Activated CD8-positive, alpha-beta T cell treated with anti-CD3 and anti-CD28 coated beads for 36 hours (primary cell): ENCODE data around the gene AGPAT3. TPM values are rescaled to one million over a fixed set of nuclear protein-coding genes. Genes with fewer than 3 reads are reported as not detected.

Source experiments
- ATAC-seq: fragments of 200-7000 bp; cut with Tn5 transposase; one replicate; pipeline ENCODE4 v1.10.0; 2021; ENCODE audit warnings: mild to moderate bottlenecking, moderate library complexity
- CTCF ChIA-PET: fragments of 350-600 bp; sonication (Branson Sonifier 250); formaldehyde crosslinking; loops from one replicate; lab custom pipeline; 2021; ENCODE audit warnings: antibody characterized with exemption; lab: Charles Lee
- POLR2A ChIA-PET: fragments of 350-600 bp; sonication (Branson Sonifier 250); formaldehyde crosslinking; loops from one replicate; lab custom pipeline; 2021; ENCODE audit warnings: antibody characterized with exemption; lab: Charles Lee
- DNase-seq: peaks from one replicate; pipeline ENCODE4 v3.0.0-alpha.2; 2020
- H3K27ac Mint-ChIP-seq: one replicate; pipeline ENCODE4 v1.8.0; 2021; ENCODE audit warnings: mild to moderate bottlenecking, mixed read lengths
- H3K27me3 Mint-ChIP-seq: one replicate; pipeline ENCODE4 v1.8.0; 2021; ENCODE audit warnings: mixed read lengths
- H3K36me3 Mint-ChIP-seq: one replicate; pipeline ENCODE4 v1.8.0; 2021; ENCODE audit warnings: low read depth, mixed read lengths
- H3K4me1 Mint-ChIP-seq: one replicate; pipeline ENCODE4 v1.8.0; 2021; ENCODE audit warnings: low read depth, mixed read lengths
- H3K4me3 Mint-ChIP-seq: one replicate; pipeline ENCODE4 v1.8.0; 2021; ENCODE audit warnings: mild to moderate bottlenecking, moderate library complexity, mixed read lengths
- H3K9me3 Mint-ChIP-seq: one replicate; pipeline ENCODE4 v1.8.0; 2021; ENCODE audit warnings: mixed read lengths
- CTCF ChIP-seq: fragments of 200-600 bp; IDR thresholded peaks from one replicate; pipeline ENCODE4 v1.8.0; 2022; ENCODE audit warnings: antibody characterized with exemption, mild to moderate bottlenecking
- intact Hi-C: fragments of 100-400 bp; cut with micrococcal nuclease; formaldehyde crosslinking; loops from one replicate; pipeline ENCODE4 v1.10.0; 2022
- total RNA-seq, 2 experiments: library from RNA; stranded (reverse); gene quantifications; one replicate each; pipeline ENCODE4 v1.2.3, GENCODE V29; 2021

AGPAT3 gene
- total RNA-seq, 2 experiments from 2014 or later, result 59.3 to 62.2 TPM

GRCh38 chr21:43935711-43936110, 70.7 kb downstream of the AGPAT3 start:
- intact Hi-C loops, result loop anchor here (10.0 kb wide), 1 partner anchor 121 kb away; no protein-coding TSS in a partner anchor
- Mint-ChIP-seq H3K36me3 (peaks cover 7% of the 10 kb centered on the region), H3K27ac (no peak overlapping the region), H3K9me3 (no peaks in the 10 kb centered on the region), H3K27me3 (no peaks in the 10 kb centered on the region), H3K4me3 (no peak overlapping the region), H3K4me1 (peaks cover 18% of the 10 kb centered on the region)
- POLR2A ChIA-PET, result interaction anchor here (0.6 to 1.1 kb wide), 3 partner anchors 14 to 105 kb away, joined by 3 to 5 read pairs (median 3); no protein-coding TSS in a partner anchor
- no peak for ATAC-seq
- no peak for TF ChIP-seq CTCF
- CTCF ChIA-PET, result interaction anchor here (0.9 to 4.5 kb wide), 3 partner anchors 8 to 126 kb away, joined by 3 to 32 read pairs (median 3); no protein-coding TSS in a partner anchor
- DNase-seq, result no peak

GRCh38 chr21:43936247-43936967, 71.4 kb downstream of the AGPAT3 start:
- Mint-ChIP-seq H3K4me1 (peaks cover 18% of the 10 kb centered on the region), H3K4me3 (no peak overlapping the region), H3K27ac (no peak overlapping the region), H3K36me3 (peaks cover 7% of the 10 kb centered on the region), H3K27me3 (no peaks in the 10 kb centered on the region), H3K9me3 (no peaks in the 10 kb centered on the region)
- TF ChIP-seq CTCF, result no peak
- ATAC-seq (no peak), DNase-seq (no peak)
- ChIA-PET CTCF (interaction anchor here (1.1 to 6.3 kb wide), 4 partner anchors 8 to 125 kb away, joined by 3 to 36 read pairs (median 19); no protein-coding TSS in a partner anchor), POLR2A (interaction anchor here (0.7 to 1.1 kb wide), 4 partner anchors 11 to 70 kb away, joined by 3 to 4 read pairs (median 3); no protein-coding TSS in a partner anchor)
- intact Hi-C loops, result loop anchor here (10.0 kb wide), 1 partner anchor 122 kb away; no protein-coding TSS in a partner anchor

- peaks cover 7% of the 10 kb centered on the region for H3K36me3 Mint-ChIP-seq
- intact Hi-C loops, result loop anchor here (10.0 kb wide), 1 partner anchor 122 kb away; no protein-coding TSS in a partner anchor
- no peak for DNase-seq
- ATAC-seq, result no peak
- no peak overlapping the region for H3K4me3 Mint-ChIP-seq
- H3K27me3 Mint-ChIP-seq, result no peaks in the 10 kb centered on the region
- TF ChIP-seq CTCF, result no peak
- H3K9me3 Mint-ChIP-seq, result no peaks in the 10 kb centered on the region
- CTCF ChIA-PET, result interaction anchor here (0.6 to 6.3 kb wide), 12 partner anchors 9 to 500 kb away, joined by 3 to 36 read pairs (median 7); no protein-coding TSS in a partner anchor
- H3K4me1 Mint-ChIP-seq, result peaks cover 18% of the 10 kb centered on the region
- no peak overlapping the region for H3K27ac Mint-ChIP-seq
- POLR2A ChIA-PET, result interaction anchor here (0.7 to 1.3 kb wide), 7 partner anchors 8 to 129 kb away, joined by 3 to 4 read pairs (median 3); no protein-coding TSS in a partner anchor
These were observed 72.2 kb downstream of the AGPAT3 start for GRCh38 chr21:43937051-43937832.

- no peak overlapping the region for H3K4me3 Mint-ChIP-seq
- H3K27me3 Mint-ChIP-seq, result no peaks in the 10 kb centered on the region
- TF ChIP-seq CTCF, result no peak
- intact Hi-C loops, result loop anchor here (10.0 kb wide), 1 partner anchor 123 kb away; no protein-coding TSS in a partner anchor
- ChIA-PET CTCF (interaction anchor here (0.6 to 6.3 kb wide), 14 partner anchors 9 to 499 kb away, joined by 3 to 36 read pairs (median 7); no protein-coding TSS in a partner anchor), POLR2A (interaction anchor here (0.7 to 1.5 kb wide), 5 partner anchors 9 to 130 kb away, joined by 3 to 7 read pairs (median 3); no protein-coding TSS in a partner anchor)
- no peaks in the 10 kb centered on the region for H3K9me3 Mint-ChIP-seq
- ATAC-seq (peak; percentile 8), DNase-seq (peak; percentile 43)
- peaks cover 18% of the 10 kb centered on the region for H3K4me1 Mint-ChIP-seq
- peaks cover 7% of the 10 kb centered on the region for H3K36me3 Mint-ChIP-seq
- H3K27ac Mint-ChIP-seq, result peak overlapping the region; percentile 11
These were observed 72.9 kb downstream of the AGPAT3 start for GRCh38 chr21:43937891-43938309.
